ENCODE results near the gene CDIPT.

Gene CDIPT

GRCh38 chr16:29858974-29859373, 4.1 kb downstream of the CDIPT start:
- H3K4me3 ChIP-seq (ENCODE audit: low read depth, low read length) = no peak overlapping the region
- no peak for DNase-seq (ENCODE audit: low read depth)
- TF ChIP-seq CTCF (conservative IDR thresholded peaks at IDR 0.05; ENCODE audit: low read depth, low read length) = no peak

- no peak overlapping the region for H3K4me3 ChIP-seq (ENCODE audit: low read depth, low read length)
- no peak for DNase-seq (ENCODE audit: low read depth)
- no peak for TF ChIP-seq CTCF (conservative IDR thresholded peaks at IDR 0.05; ENCODE audit: low read depth, low read length)
Measured at GRCh38 chr16:29858149-29858849, 4.7 kb downstream of the CDIPT start.

- no peak for TF ChIP-seq CTCF (conservative IDR thresholded peaks at IDR 0.05; ENCODE audit: low read depth, low read length)
- DNase-seq (ENCODE audit: low read depth) = peak; percentile 56
- H3K4me3 ChIP-seq (ENCODE audit: low read depth, low read length) = no peak overlapping the region
Measured at GRCh38 chr16:29857133-29857760, 5.8 kb downstream of the CDIPT start.

GRCh38 chr16:29854520-29855100, 8.4 kb downstream of the CDIPT start:
- H3K4me3 ChIP-seq (ENCODE audit: low read depth, low read length) = no peak overlapping the region
- TF ChIP-seq CTCF (conservative IDR thresholded peaks at IDR 0.05; ENCODE audit: low read depth, low read length) = no peak
- DNase-seq (ENCODE audit: low read depth) = no peak

GRCh38 chr16:29852654-29853053, 10.4 kb downstream of the CDIPT start:
- H3K4me3 ChIP-seq (ENCODE audit: low read depth, low read length) = no peak overlapping the region
- DNase-seq (ENCODE audit: low read depth) = peak; percentile 55
- TF ChIP-seq CTCF (conservative IDR thresholded peaks at IDR 0.05; ENCODE audit: low read depth, low read length) = no peak

GRCh38 chr16:29850998-29851397, 12.0 kb downstream of the CDIPT start:
- DNase-seq (ENCODE audit: low read depth) = no peak
- TF ChIP-seq CTCF (conservative IDR thresholded peaks at IDR 0.05; ENCODE audit: low read depth, low read length) = no peak
- no peak overlapping the region for H3K4me3 ChIP-seq (ENCODE audit: low read depth, low read length)

Measured in choroid plexus epithelial cell (primary cell).